ENCODE data around the gene USP6NL. TPM values are rescaled to one million over a fixed set of nuclear protein-coding genes. Genes with fewer than 3 reads are reported as not detected.

USP6NL gene
- total RNA-seq, 1 experiment from 2014 or later, result 11.5 TPM

GRCh38 chr10:11568578-11568977 lies 42.9 kb downstream of the USP6NL start:
- H3K4me3 ChIP-seq, result no peak overlapping the region
- DNase-seq (ENCODE audit: low read depth in 1 of 2, low spot score in 2 of 2), result no peak
- no peaks in the 10 kb centered on the region for H3K27me3 ChIP-seq (replicated peaks)
- H3K9me3 ChIP-seq (replicated peaks), result no peaks in the 10 kb centered on the region
- H3K36me3 ChIP-seq, result no peaks in the 10 kb centered on the region
- peaks cover 8% of the 10 kb centered on the region for H3K4me1 ChIP-seq (replicated peaks)
- H3K27ac ChIP-seq, result no peak overlapping the region

DNA sequence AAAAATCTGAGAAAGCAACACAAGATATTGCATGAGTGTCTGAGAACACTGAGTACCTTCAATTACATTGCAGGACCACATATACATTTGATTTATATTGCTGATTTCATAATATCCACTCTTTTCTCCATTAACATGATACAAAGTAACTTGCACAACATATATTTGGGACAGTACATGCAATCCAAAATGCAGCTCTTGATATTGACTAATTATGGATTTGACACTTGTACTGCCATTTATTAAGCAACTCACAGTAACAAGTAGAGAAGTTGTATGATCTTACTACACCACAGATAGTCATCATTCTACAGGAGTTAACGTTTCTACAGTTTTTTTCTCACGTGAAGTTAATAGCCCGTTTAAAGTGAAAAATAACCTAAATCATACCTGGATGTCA lies 46.7 kb downstream of the USP6NL start:
- DNase-seq (ENCODE audit: low read depth in 1 of 2, low spot score in 2 of 2), result no peak
- Histone ChIP-seq H3K27ac (no peak overlapping the region), H3K36me3 (no peaks in the 10 kb centered on the region), H3K27me3 (replicated peaks) (no peaks in the 10 kb centered on the region), H3K4me3 (no peak overlapping the region), H3K9me3 (replicated peaks) (no peaks in the 10 kb centered on the region), H3K4me1 (replicated peaks) (peaks cover 8% of the 10 kb centered on the region)

GRCh38 chr10:11563936-11564335 lies 47.5 kb downstream of the USP6NL start:
- Histone ChIP-seq H3K9me3 (replicated peaks) (no peaks in the 10 kb centered on the region), H3K4me1 (replicated peaks) (peaks cover 8% of the 10 kb centered on the region), H3K36me3 (no peaks in the 10 kb centered on the region), H3K27me3 (replicated peaks) (no peaks in the 10 kb centered on the region), H3K4me3 (no peak overlapping the region), H3K27ac (no peak overlapping the region)
- no peak for DNase-seq (ENCODE audit: low read depth in 1 of 2, low spot score in 2 of 2)

DNA sequence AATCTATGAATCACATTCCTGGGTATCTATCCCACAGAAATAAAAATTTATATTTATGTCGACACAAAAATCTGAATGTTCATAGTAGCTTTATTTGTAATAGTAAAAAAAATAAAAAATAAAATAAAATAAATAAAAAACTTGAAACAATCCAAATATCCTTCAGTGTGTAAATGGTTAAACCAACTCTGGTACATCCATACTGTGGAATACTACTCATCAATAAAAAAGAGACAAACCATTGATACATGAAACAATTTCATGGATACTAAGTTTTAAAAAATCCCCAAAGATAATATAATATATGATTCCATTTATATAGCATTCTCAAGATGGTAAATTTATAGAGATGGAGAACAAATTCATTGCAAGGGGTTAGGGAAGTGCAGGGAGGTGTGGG lies 48.6 kb downstream of the USP6NL start:
- DNase-seq (ENCODE audit: low read depth in 1 of 2, low spot score in 2 of 2), result no peak
- Histone ChIP-seq H3K36me3 (no peaks in the 10 kb centered on the region), H3K9me3 (replicated peaks) (no peaks in the 10 kb centered on the region), H3K27ac (no peak overlapping the region), H3K27me3 (replicated peaks) (no peaks in the 10 kb centered on the region), H3K4me3 (no peak overlapping the region), H3K4me1 (replicated peaks) (peaks cover 8% of the 10 kb centered on the region)

GRCh38 chr10:11560076-11560709 lies 51.3 kb downstream of the USP6NL start:
- no peaks in the 10 kb centered on the region for H3K9me3 ChIP-seq (replicated peaks)
- no peak overlapping the region for H3K27ac ChIP-seq
- H3K27me3 ChIP-seq (replicated peaks), result no peaks in the 10 kb centered on the region
- no peak overlapping the region for H3K4me3 ChIP-seq
- no peaks in the 10 kb centered on the region for H3K36me3 ChIP-seq
- no peak for DNase-seq (ENCODE audit: low read depth in 1 of 2, low spot score in 2 of 2)
- H3K4me1 ChIP-seq (replicated peaks), result no peaks in the 10 kb centered on the region

GRCh38 chr10:11557967-11558366 lies 53.5 kb downstream of the USP6NL start:
- H3K4me3 ChIP-seq, result no peak overlapping the region
- H3K9me3 ChIP-seq (replicated peaks), result no peaks in the 10 kb centered on the region
- H3K27me3 ChIP-seq (replicated peaks), result no peaks in the 10 kb centered on the region
- no peak for DNase-seq (ENCODE audit: low read depth in 1 of 2, low spot score in 2 of 2)
- no peak overlapping the region for H3K27ac ChIP-seq
- H3K36me3 ChIP-seq, result no peaks in the 10 kb centered on the region
- peaks cover 2% of the 10 kb centered on the region for H3K4me1 ChIP-seq (replicated peaks)

DNA sequence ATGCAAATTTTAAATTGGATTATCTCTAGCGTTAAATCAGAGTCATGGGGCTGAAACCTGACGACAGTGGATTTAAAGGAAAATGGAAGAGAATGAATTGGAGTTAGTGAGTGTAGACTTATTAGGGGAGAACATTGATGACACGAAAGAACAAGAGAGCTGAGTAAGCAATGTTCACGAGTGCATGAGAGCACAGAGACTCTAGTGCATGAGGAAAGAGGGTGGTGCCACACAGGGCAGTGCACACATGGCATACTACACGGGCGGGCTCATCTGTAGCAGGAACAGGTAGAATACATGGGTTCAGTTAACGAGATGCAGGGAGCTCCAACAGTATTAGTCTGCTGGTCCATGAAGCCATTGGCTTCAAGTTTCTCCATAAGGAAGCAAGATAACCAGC lies 53.9 kb downstream of the USP6NL start:
- Histone ChIP-seq H3K27ac (no peak overlapping the region), H3K4me1 (replicated peaks) (peaks cover 6% of the 10 kb centered on the region), H3K4me3 (no peak overlapping the region), H3K36me3 (no peaks in the 10 kb centered on the region), H3K27me3 (replicated peaks) (no peaks in the 10 kb centered on the region), H3K9me3 (replicated peaks) (no peaks in the 10 kb centered on the region)
- no peak for DNase-seq (ENCODE audit: low read depth in 1 of 2, low spot score in 2 of 2)

DNA sequence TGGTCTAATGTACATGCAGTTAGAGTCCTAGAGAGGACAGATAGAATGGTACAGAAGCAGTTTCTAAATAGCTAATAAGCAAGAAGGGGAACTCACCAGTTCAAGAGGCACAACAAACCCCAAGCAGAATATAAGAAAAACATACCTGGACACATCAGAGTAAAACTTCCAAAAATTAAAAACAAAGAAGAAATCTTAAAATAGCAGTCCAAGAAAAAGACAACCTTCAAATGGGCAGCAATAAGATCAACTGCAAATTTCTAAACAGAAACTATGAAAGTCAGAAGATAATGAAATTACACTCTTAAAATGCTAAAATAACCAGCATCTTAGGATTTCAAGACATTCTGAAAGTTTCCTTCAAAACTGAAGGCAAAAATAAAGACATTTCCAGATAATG lies 55.9 kb downstream of the USP6NL start:
- peaks cover 18% of the 10 kb centered on the region for H3K4me1 ChIP-seq (replicated peaks)
- H3K27me3 ChIP-seq (replicated peaks), result no peaks in the 10 kb centered on the region
- no peak overlapping the region for H3K27ac ChIP-seq
- no peak for DNase-seq (ENCODE audit: low read depth in 1 of 2, low spot score in 2 of 2)
- no peak overlapping the region for H3K4me3 ChIP-seq
- H3K9me3 ChIP-seq (replicated peaks), result no peaks in the 10 kb centered on the region
- H3K36me3 ChIP-seq, result no peaks in the 10 kb centered on the region

DNA sequence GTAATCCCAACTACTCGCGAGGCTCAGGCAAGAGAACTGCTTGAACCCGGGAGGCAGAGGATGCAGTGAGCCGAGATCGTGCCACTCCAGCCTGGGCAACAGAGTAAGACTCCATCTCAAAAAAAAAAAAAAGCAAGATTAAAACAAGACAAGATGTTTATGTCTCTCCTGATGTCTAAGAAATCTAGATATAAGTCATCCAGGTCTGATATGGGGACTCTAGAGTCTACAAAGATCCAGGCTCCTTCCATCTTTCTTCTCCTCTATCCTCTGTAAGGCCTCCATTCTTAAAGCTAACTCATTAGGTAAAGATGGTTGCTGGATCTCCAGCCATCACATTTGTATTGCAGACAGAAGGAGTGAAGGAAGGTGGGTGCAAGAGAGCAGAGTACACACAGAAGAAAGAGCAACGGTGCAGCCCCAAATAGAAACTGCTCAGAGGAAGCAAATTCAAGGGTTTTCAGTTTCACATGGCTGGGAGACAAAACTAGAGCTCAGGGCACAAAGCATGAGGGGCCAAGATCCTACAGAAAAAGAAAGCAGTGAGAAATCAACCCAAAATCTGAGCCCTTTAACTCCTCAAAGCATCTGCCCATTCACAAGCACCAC lies 57.6 kb downstream of the USP6NL start:
- Histone ChIP-seq H3K9me3 (replicated peaks) (no peaks in the 10 kb centered on the region), H3K36me3 (no peaks in the 10 kb centered on the region), H3K27me3 (replicated peaks) (no peaks in the 10 kb centered on the region), H3K4me3 (no peak overlapping the region), H3K4me1 (replicated peaks) (peaks cover 18% of the 10 kb centered on the region), H3K27ac (no peak overlapping the region)
- no peak for DNase-seq (ENCODE audit: low read depth in 1 of 2, low spot score in 2 of 2)

- no peak overlapping the region for H3K4me3 ChIP-seq
- no peaks in the 10 kb centered on the region for H3K27me3 ChIP-seq (replicated peaks)
- peaks cover 20% of the 10 kb centered on the region for H3K4me1 ChIP-seq (replicated peaks)
- no peaks in the 10 kb centered on the region for H3K9me3 ChIP-seq (replicated peaks)
- DNase-seq (ENCODE audit: low read depth in 1 of 2, low spot score in 2 of 2), result peak in 1 of 2 experiments; percentile 83
- H3K36me3 ChIP-seq, result no peaks in the 10 kb centered on the region
- peak overlapping the region; percentile 56 for H3K27ac ChIP-seq
These were observed 59.4 kb downstream of the USP6NL start for GRCh38 chr10:11551916-11552602.

- peak overlapping the region; percentile 27 for H3K27ac ChIP-seq
- peaks cover 29% of the 10 kb centered on the region for H3K4me1 ChIP-seq (replicated peaks)
- no peaks in the 10 kb centered on the region for H3K9me3 ChIP-seq (replicated peaks)
- H3K4me3 ChIP-seq, result no peak overlapping the region
- DNase-seq (ENCODE audit: low read depth in 1 of 2, low spot score in 2 of 2), result no peak
- H3K27me3 ChIP-seq (replicated peaks), result no peaks in the 10 kb centered on the region
- H3K36me3 ChIP-seq, result no peaks in the 10 kb centered on the region
These were observed 60.3 kb downstream of the USP6NL start for GRCh38 chr10:11551104-11551503.

- H3K4me3 ChIP-seq, result no peak overlapping the region
- H3K27me3 ChIP-seq (replicated peaks), result no peaks in the 10 kb centered on the region
- peaks cover 33% of the 10 kb centered on the region for H3K4me1 ChIP-seq (replicated peaks)
- H3K27ac ChIP-seq, result no peak overlapping the region
- no peaks in the 10 kb centered on the region for H3K36me3 ChIP-seq
- no peaks in the 10 kb centered on the region for H3K9me3 ChIP-seq (replicated peaks)
- DNase-seq (ENCODE audit: low read depth in 1 of 2, low spot score in 2 of 2), result no peak
These were observed 62.7 kb downstream of the USP6NL start for GRCh38 chr10:11548768-11549099.

DNA sequence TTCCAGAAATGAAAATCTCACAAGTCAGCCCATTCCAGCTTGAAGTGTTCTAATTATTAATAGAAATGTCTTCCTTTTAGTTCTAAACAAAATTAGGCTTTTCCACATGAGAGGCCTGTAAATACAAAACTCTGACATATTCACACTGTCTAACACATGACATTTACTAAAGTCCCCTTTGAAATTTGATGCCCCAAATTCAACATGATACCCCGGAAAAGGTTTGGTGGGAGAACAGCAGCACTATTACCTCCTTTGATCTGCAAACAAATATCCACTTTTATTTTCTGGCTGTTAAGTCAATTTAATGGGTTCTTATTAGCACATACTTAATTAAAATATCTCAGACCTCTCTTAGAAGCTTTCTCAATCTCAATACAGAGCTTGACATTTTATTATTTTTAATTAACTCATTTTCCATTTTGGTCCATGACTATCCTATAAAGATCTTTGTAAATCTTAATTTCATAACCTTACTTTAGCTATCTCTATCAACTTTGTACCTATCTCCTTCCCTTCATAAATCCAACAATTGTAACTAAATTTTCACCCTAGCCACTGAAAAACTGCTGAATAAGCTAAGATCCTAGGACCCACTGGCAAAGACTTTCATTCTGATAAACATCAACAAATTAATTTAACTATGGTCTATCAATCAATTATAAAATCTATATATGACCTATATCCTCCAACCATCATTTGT lies 63.2 kb downstream of the USP6NL start:
- no peak for DNase-seq (ENCODE audit: low read depth in 1 of 2, low spot score in 2 of 2)
- Histone ChIP-seq H3K4me3 (no peak overlapping the region), H3K27ac (no peak overlapping the region), H3K36me3 (no peaks in the 10 kb centered on the region), H3K27me3 (replicated peaks) (no peaks in the 10 kb centered on the region), H3K4me1 (replicated peaks) (peaks cover 33% of the 10 kb centered on the region), H3K9me3 (replicated peaks) (no peaks in the 10 kb centered on the region)

GRCh38 chr10:11546581-11546980 lies 64.9 kb downstream of the USP6NL start:
- H3K36me3 ChIP-seq, result no peaks in the 10 kb centered on the region
- H3K27me3 ChIP-seq (replicated peaks), result no peaks in the 10 kb centered on the region
- H3K27ac ChIP-seq, result peak overlapping the region; percentile 16; the same call in 1 of the 2 replicates

More at GRCh38 chr10:11546581-11546980, 64.9 kb downstream of the USP6NL start:
- peak in 1 of 2 experiments; percentile 51 for DNase-seq (ENCODE audit: low read depth in 1 of 2, low spot score in 2 of 2)
- no peaks in the 10 kb centered on the region for H3K9me3 ChIP-seq (replicated peaks)
- H3K4me1 ChIP-seq (replicated peaks), result peaks cover 20% of the 10 kb centered on the region
- H3K4me3 ChIP-seq, result no peak overlapping the region
